NB4 (cell line): Measurements from ENCODE around the gene ALOX5.

Experiments used
- MYC ChIP-seq: IDR thresholded peaks from 2 replicates; pipeline ENCODE4 v1.6.1; 2011; ENCODE audit warnings: low read depth, low read length
- POLR2A ChIP-seq: IDR thresholded peaks from 2 replicates; pipeline ENCODE4 v1.6.1; 2011; ENCODE audit warnings: mild to moderate bottlenecking; ENCODE audit not compliant: insufficient read length; ENCODE audit errors: extremely low read depth
- TF ChIP-seq, protein P1 (sequence below): IDR thresholded peaks from one replicate; pipeline ENCODE4 v1.5.1; 2012; ENCODE audit warnings: low read depth, low read length

DNA sequence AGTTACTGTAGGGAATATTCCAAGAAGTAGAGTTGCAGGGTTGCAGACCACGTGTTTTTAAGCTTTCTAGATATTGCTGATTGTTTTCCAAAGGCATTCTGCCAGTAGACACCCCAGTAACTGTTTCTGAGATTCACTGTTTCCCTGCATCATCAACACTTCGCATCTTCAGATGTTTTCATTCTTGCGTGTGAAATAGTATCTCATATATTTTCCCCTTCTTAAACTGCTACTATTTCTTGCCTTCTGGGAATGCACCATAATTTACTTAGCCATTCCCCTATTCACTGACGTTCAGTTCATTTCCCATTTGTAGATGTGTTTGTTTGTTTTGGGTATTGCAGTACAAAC is 30.7 kb downstream of the ALOX5 start:
- TF ChIP-seq, protein P1, sequence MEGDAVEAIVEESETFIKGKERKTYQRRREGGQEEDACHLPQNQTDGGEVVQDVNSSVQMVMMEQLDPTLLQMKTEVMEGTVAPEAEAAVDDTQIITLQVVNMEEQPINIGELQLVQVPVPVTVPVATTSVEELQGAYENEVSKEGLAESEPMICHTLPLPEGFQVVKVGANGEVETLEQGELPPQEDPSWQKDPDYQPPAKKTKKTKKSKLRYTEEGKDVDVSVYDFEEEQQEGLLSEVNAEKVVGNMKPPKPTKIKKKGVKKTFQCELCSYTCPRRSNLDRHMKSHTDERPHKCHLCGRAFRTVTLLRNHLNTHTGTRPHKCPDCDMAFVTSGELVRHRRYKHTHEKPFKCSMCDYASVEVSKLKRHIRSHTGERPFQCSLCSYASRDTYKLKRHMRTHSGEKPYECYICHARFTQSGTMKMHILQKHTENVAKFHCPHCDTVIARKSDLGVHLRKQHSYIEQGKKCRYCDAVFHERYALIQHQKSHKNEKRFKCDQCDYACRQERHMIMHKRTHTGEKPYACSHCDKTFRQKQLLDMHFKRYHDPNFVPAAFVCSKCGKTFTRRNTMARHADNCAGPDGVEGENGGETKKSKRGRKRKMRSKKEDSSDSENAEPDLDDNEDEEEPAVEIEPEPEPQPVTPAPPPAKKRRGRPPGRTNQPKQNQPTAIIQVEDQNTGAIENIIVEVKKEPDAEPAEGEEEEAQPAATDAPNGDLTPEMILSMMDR, result no peak
- no peak for TF ChIP-seq POLR2A
- TF ChIP-seq MYC, result no peak
